Left renal cortex interstitium (tissue), 4 donors: Measurements from ENCODE around the gene PEAK3. TPM values are rescaled to one million over a fixed set of nuclear protein-coding genes. Genes with fewer than 3 reads are reported as not detected.
"Not testable (repeated sequence)": the region's sequence is repeated elsewhere in the genome, so short reads cannot be mapped to it uniquely, and the experiment has no call there.

ENCODE experiments used
- DNase-seq, 4 donors: peaks; one replicate each; pipeline ENCODE4 v3.0.0-alpha.2; 2013; ENCODE audit warnings: low read depth in 4 of 4, low spot score in 2 of 4, missing footprints in 1 of 4
- polyA plus RNA-seq, 4 donors: library from polyadenylated mRNA; unstranded; fragments of 120-200 nt; gene quantifications; one replicate each; pipeline ENCODE4 v1.2.1, GENCODE V29; 2013; ENCODE audit not compliant: insufficient read length in 4 of 4

Gene PEAK3
- polyA plus RNA-seq, 4 donors, result 0.06 to 0.21 (median 0.16) TPM; not detected in 1

DNA sequence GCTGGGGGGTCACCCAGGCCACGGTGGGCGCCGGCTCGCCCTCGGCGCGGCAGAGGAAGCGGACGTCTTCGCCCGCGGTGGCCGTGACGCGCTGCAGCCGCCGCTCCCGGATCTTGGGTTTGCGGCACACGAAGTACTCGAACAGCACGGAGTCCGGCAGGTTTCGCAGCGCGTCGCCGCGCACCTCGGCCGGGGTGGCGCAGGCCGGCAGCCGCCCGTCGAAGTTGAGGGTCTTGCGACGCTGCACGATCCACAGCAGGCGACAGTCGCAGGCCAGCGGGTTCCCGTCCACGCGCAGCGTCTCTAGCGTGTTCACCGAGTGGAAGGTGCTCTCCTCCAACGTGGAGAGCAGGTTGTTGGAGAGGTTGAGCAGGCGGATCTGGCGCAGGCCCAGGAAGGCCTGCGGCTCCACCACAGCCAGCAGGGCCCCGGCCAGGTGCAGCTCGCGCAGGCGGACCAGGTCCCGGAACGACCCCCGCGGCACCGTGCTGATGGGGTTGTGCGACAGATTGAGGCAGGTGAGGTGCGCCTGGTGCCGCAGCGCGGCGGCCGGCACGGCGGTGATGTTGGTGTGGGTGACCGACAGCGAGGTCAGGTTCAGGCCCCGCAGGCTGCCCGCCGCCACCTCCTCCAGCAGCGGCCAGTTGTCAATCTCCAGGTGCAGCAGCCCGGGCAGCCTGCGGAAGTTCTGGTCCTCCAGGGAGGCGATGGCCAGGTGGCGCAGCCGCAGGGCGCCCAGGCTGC, 8.6 kb upstream of the PEAK3 start:
- no peak for DNase-seq

- DNase-seq, result no peak
Observed at GRCh38 chr19:2289714-2290435, 7.9 kb upstream of the PEAK3 start.

GRCh38 chr19:2288818-2289713, 7.1 kb upstream of the PEAK3 start:
- DNase-seq, result no peak

DNA sequence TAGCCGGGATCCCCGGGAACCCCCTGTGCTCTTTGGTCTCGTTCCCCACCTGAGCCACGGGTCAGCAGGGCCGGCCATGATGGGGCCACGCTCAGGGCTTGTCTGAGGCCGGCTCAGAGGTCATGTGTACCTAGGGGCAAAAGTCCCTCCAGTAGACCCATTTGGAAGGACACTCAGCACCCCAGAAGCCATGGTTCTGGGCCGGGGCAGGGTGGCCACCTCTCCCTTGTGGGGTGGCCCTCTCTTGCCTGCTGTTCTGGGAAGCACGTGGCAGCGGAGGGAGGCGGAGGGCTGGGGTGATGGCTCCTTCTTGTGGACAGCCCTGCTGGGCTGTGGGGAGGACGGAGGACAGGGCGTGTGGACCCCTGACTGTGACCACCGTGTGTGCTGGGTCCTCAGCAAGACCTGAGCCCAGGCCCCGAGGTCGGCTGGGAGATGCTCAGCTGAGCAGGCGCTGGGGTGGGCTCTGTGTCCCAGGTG, 6.4 kb upstream of the PEAK3 start:
- DNase-seq, result no peak

DNA sequence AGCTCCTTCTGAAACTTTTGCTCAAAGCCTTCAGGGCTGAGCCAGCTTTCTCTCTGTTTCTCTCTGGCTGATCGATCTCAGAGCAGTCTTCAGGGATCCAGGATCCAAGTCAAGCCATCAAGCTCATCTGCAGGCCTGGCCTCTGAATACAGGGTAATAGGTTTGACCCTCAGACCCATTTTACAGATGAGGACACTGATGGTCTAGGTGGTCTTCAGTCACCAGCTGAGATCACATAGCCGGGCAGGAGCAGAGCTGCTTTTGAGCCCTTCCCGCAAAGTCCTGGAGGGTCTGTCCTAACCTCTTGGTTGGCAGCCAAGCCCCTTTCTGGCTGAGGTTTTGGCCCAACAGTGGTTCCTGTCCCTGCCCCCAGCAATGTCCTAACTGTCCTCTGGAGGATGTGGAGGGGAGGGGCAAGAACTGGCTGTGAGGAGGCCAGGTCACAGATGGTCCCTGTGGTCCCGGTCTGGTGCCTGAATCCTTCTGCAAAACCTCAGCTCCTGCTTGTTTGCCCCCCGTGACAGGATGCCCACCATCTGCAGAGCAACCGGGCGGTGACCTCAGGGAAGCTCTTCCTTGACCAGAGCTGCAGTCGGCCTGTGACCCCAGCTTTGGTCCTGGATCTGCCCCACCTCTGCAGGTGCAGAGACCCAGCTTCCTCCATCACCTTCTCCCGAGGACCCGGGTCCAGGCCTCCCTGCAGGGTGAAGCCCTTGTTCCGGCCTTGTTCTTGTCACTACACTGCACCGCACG, 5.8 kb upstream of the PEAK3 start:
- no peak for DNase-seq

DNA sequence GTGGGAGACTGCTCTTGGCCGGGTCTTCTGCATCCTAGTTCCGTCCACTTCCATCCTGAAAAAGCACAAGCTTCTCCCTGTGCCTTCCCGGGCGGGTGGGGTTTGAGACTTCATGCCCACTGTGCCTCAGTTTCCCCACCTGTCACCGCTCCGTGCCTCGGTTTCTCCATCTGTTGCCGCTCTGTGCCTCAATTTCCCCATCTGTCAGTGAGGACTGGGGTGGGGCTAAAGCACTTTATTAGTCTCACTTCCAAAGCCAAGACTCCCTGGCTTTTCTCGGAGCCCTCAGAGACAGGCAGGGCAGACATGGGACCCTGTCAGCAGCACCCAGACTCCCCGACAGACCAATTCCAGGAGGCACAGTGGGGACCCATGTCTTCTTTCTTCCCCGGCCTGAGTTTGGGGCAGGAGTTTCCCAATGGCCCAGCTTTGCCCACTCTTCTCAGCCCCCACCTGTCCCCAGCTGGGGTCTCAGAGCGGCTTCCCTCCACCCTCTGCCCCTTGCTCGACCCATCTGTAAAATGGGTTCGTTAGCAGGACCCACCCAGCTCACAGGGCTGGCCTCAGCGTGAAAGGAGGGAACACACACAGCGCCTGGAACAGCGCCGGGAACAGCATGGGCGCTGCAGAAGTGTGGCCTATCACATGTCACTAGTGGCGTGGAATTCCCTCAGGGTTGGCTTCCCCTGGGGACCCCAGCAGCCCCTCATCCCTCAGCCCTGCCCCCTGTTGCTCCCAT, 4.6 kb upstream of the PEAK3 start:
- no peak for DNase-seq

- no peak for DNase-seq
Observed at GRCh38 chr19:2283835-2284507, 2.0 kb upstream of the PEAK3 start.

DNA sequence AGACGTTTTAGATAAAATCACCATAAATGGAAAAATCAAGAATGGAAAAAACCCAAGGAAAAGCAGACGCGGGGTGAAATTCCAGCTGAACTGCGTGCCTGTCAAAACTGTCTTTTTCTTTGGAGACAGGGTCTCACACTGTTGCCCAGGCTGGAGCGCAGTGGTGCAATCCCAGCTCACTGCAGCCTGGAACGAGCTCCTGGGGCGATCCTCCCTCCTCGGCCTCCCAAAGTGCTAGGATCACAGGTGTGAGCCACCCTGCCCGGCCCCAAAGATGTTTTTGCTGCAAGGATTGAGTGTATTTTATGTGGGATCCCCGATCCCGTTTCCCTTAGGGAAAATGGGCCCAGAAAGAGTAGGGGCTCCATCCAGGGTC, 875 bp upstream of the PEAK3 start:
- no peak for DNase-seq

DNA sequence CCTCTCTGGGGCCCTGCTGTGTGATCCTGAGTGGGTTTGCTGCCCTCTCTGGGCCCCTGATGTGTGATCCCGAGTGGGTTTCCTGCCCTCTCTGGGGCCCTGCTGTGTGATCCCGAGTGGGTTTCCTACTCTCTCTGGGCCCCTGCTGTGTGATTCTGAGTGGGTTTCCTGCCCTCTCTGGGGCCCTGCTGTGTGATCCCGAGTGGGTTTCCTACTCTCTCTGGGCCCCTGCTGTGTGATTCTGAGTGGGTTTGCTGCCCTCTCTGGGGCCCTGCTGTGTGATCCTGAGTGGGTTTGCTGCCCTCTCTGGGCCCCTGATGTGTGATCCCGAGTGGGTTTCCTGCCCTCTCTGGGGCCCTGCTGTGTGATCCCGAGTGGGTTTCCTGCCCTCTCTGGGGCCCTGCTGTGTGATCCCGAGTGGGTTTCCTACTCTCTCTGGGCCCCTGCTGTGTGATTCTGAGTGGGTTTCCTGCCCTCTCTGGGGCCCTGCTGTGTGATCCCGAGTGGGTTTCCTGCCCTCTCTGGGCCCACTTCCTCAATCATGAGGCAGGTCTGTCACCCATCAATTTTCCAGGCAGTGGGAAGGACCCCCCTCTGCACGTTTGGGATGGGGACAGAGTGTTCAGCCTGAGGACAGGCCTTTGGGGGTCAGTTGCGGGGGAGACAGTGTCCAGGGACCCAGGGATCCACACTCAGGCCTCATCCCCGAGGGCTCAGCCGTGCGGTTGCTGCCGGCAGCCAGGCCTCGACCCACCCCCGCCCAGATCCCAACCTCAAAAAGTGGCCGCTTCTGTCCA, 512 bp downstream of the PEAK3 start:
- DNase-seq, result not testable (repeated sequence)

DNA sequence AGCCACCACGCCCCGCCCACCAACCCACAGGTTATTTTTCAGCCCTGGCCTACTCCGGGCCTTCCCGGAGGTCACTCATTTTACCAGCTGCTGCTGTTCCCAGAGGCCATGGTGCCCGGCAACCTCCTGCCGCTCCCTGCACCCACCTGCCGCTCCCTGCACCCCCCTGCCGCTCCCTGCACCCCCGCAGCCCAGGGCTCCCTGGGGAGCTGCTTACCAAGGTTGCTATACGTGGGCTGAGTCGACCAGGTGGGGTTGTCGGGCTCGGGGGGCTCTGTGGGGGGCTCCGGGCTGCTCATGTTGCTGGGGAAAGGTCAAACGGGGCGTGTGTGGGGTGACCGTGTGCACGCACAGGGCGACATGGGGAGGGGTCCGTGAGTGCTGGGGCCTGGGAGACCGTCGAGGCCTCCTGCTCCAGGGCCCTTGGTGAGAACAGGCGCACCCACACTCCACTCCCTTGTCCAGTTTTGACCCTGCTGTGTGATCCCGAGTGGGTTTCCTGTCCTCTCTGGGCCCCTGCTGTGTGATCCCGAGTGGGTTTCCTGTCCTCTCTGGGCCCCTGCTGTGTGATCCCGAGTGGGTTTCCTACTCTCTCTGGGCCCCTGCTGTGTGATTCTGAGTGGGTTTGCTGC, 1.2 kb downstream of the PEAK3 start:
- DNase-seq, result no peak

GRCh38 chr19:2278459-2279158, 3.4 kb downstream of the PEAK3 start:
- no peak for DNase-seq

GRCh38 chr19:2277138-2277537, 4.8 kb downstream of the PEAK3 start:
- DNase-seq, result no peak

GRCh38 chr19:2276429-2276986, 5.5 kb downstream of the PEAK3 start:
- DNase-seq, result no peak

DNA sequence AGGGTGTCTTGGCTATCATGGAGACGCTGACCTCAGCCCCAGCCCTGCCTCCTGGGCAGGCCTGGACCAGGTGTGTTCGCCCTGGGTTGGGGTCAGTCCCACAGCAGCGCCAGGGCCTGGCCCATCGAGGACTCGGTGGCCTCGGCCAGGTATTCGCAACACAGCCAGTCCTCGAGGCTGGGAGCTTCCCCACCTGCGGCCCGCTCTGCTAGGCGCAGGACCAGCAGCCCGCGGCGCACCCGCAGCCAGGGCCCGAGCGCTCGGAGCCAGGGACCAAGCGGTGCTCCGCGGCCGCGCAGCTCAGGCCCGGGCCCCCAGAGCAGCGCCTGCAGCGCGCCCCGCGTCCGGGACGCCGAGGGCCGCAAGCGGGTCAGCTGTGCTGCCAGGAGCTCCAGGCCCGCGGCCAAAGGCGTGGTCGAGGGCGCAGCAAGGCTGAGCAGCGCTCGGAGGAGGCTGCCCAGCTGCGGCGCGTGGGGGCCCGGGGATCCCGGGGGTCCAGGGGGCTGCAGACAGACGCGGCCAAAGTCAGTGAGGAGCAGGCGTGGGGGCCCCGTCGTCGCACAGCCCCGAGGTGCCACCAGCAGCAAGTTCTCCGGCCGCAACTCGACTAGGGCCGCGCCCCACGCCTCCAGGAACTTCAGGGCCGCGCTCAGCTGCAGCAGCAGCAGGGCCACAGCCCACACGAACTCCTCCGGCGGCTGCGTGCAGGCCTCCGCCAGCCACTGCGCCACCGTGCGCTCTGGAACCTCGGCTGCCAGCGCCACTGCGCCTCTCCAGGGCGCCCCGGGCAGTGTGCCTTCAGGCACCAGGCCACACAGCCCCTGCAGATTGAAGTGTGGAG, 6.2 kb downstream of the PEAK3 start:
- no peak for DNase-seq

DNA sequence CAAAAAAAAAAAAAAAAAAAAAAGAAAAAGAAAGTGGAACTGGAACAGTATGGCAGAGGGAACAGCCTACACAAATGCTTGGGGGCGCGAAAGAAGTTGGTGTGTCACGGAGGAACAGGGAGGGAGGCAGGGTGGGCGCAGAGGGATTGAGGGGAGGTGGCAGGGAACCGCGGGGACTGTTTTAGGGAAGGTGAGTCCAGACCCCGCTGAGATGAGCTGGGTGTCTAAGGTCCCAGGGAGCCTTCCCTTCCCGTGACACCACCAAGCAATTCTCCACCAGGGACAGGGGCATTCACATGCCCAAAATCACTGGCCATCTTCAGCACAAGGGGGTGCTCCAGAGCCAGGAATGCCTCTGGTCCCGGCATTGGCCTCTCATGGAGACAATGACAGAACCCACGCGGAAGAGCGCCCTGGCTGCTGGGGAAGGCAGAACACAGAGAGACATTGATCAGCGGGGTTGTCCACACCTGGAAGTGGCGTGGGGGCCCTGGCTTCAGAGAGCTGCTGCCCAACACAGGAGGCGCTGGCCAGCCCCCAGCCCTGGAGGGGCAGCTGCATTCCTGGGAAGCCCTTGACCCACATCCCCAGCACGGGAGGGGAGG, 6.9 kb downstream of the PEAK3 start:
- no peak for DNase-seq
